Measurements from ENCODE around the gene PEG3.

PEG3 gene

GRCh38 chr19:56838909-56839651 lies 1.4 kb downstream of the PEG3 start:
- FAIRE-seq, result peak; percentile 100

- peak; percentile 66 for FAIRE-seq
Observed at GRCh38 chr19:56838024-56838908, 2.3 kb downstream of the PEG3 start.

DNA sequence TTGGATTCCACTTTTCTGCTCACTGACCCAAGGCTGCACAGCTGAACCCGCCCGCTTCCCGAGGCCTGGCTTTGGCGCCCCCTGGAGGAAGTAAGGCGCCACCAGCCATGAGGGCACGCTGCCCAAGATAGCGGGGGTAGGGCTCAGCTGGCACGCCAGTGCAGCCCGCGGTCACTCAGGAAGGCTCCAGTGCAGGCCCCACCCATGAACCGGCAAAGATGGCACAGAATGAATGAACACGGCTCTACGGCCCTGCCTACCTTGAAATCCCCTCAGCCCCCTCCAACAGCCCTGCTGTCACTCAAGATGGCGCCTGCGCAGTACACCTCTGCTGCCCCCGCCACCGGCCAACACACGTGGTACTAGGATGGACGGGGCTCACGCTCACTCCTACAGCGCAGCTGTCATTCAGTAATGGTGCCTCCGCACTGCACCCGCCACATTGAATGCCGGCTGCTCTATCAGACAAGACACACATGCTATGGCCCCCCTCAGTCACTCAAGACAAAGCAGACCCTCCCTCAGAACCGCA lies 3.0 kb downstream of the PEG3 start:
- FAIRE-seq, result peak; percentile 95

DNA sequence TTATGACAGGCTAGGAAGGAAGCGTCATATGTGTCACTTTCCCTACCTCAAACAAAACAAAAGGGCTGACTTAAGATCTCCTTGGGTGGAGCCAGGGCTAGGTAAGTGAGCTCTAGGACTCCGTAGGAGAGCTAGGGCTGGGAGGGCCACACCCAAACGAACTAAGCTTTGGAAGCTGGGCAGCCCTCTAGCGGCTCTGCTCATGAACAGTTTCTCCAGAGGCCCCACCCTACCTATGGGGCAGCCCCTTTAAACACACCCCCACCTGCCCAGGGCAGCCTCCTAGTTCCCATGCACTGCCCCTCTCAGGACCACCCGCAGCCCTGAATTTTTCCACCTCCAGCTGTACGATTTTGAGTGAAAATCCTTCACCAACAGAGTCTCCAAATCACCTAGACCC lies 3.5 kb downstream of the PEG3 start:
- FAIRE-seq, result no peak

- no peak for FAIRE-seq
Observed at GRCh38 chr19:56836059-56836458, 4.5 kb downstream of the PEG3 start.

GRCh38 chr19:56835401-56835800 lies 5.1 kb downstream of the PEG3 start:
- no peak for FAIRE-seq

DNA sequence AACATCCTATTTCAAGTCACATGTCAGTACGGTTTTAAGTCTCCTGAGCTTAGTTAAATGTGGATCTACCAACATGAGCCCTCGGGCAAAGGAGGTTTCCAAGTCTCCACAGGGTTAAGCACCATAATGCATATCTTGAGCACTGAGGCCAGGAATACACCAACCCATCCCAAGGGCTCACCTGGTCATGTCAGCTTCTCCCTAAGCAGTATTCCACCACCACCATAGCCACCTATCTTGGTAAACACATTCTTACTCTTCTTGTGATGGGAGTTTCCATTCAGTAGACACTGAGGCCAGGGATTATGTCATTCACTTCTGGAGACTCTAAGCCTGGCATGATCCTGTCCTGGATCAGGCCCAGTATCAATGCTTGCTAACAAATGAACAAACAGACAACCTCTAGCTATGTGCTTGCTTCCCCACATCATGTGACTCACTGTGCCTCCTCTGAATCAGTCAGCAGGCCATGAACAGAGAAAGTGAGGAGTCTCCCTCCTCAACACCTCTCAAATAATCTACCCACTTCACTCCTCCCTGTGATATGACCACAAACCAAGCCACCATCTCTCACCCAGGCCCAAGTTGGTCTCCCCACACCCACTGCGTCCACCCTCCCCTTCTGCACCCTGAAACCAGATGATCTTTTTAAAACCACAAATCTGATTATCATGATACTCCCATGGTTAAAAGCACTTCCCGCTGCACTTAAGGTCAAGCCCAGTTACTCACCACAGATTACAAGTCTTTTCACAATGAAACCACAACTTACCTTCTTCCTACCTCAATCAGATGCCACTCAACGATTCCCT lies 5.8 kb downstream of the PEG3 start:
- no peak for FAIRE-seq

GRCh38 chr19:56832352-56832928 lies 8.1 kb downstream of the PEG3 start:
- FAIRE-seq, result no peak

- no peak for FAIRE-seq
Observed at GRCh38 chr19:56831255-56831654, 9.3 kb downstream of the PEG3 start.

DNA sequence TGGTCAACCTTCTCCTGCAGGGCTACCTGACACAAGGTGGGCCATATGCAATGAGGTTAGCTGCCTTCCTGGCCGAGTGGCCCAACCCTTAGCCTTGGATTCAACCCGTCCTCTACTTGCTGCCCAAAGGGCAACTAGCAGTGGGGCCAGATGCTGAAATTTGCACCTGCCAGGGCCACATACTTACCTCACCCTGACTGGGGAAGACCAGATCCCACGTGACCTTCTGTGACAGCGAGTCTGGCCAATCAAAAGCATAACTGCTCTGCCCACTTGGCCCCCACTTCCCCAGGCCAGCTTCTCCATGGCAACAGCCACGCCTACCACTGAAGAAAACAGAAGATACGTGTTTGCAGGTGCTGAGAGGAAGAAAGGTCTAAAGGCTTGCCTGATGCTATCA lies 10.9 kb downstream of the PEG3 start:
- FAIRE-seq, result no peak

GRCh38 chr19:56827708-56828107 lies 12.8 kb downstream of the PEG3 start:
- no peak for FAIRE-seq

GRCh38 chr19:56823956-56824355 lies 16.6 kb downstream of the PEG3 start:
- no peak for FAIRE-seq

GRCh38 chr19:56823417-56823816 lies 17.1 kb downstream of the PEG3 start:
- no peak for FAIRE-seq

GRCh38 chr19:56822755-56823154 lies 17.8 kb downstream of the PEG3 start:
- no peak for FAIRE-seq

DNA sequence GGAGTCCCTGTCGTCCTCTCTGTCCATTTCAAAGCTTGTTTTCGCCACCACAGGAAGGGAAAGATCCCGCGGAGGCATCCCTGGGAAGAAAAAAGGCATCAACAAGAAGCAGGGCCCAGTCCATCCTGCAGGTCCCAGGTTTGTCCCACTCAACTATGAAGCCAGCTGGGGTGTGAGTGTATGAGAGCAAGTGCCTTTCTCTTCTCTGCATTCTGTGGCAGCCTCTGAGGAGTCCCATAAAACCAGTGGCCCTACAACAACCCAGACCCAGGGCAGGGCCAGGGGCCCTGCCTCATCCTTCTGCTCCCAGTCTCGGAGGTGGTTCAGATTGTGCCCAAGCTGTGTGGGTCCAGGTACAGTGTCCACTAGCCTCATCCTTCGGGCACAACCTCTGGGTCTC lies 18.9 kb downstream of the PEG3 start:
- no peak for FAIRE-seq

DNA sequence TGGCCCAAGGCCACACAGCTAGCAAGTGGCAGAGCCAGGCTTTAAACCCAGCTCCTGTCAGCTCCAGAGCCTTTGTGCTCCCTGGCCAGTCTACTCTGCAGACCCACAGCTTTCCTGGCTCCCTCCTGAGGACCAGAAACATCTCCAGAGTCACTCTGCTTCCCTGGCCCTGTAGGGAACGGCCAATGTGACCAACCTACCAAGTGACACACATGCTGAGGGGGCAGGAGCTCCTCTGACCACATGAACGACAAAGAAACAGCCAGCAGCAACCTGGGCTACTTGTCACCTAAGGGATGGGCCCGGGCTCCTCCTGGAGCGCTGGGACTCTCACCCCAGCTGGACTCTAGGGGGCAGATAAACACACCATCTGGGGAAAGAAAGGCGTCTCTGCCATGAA lies 19.3 kb downstream of the PEG3 start:
- FAIRE-seq, result no peak

GRCh38 chr19:56819166-56819565 lies 21.4 kb downstream of the PEG3 start:
- FAIRE-seq, result no peak

DNA sequence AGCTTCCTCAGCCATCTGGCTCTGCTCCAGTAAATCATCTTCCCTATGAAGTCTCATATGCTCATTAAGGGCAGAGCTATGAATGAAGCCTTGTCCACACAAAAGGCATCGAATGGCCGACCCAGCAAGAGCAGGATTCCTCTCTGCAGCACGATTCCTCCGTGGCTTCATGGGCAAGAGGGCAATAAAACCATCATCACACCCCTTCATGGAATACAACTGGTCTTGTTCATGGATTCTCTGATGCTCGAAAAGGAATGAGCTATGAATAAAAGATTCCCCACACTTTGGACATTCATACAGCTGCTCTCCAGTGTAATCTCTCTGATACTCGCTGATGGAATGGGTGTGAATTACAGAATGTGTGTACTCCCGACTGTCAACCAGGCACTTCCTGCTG lies 25.9 kb downstream of the PEG3 start:
- no peak for FAIRE-seq

DNA sequence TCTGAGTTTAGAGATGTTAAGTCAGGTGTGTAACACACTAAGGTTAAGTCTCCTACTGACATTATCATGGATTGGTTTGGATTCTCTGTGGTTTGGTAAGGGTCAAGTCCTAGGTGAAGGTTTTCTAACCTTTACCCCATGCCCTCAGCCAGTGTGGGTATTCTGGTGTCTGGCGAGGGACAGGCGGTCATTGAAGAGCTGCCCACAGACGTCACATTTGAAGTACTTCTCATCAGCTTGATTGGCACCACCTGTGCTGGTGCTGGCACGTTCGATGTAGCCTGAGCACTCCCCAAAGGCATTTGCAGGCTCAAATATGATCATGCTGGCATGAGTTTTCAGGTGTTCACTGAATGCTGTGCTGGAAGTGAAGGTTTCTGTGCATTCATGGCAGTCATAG lies 27.0 kb downstream of the PEG3 start:
- no peak for FAIRE-seq

GRCh38 chr19:56811480-56811879 lies 29.0 kb downstream of the PEG3 start:
- no peak for FAIRE-seq

DNA sequence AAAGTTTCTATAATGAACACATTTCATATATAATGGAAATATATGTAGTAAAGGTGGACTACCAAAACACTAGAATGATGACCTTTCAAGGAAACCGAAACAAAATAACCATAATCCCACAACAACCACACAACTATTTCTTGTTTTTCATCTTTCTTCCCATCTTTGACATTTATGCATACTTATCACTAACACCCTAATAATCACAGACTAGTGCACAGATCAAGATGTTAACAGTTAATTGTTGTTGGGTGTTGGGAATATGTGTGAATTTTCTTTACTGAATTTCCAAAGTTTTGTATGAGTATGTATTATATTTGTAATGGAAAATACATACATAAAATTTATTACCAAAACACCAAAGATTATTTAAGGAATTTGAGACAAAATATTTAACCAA lies 30.3 kb downstream of the PEG3 start:
- FAIRE-seq, result no peak

- no peak for FAIRE-seq
Observed at GRCh38 chr19:56808717-56809392, 31.7 kb downstream of the PEG3 start.

Data from A204.1 (cell line).